ENCODE data around the gene TRIM59.

The TRIM59 gene

GRCh38 chr3:160480931-160481330 is 31.3 kb upstream of the TRIM59 start:
- TF ChIP-seq POLR2AphosphoS5 (IDR thresholded peaks at IDR 0.05; ENCODE audit: low read depth) = no peak
- no peak for TF ChIP-seq SPI1 (IDR thresholded peaks at IDR 0.05; ENCODE audit: borderline replicate concordance, low read depth)
- TF ChIP-seq GABPA (IDR thresholded peaks at IDR 0.05; ENCODE audit: low read depth) = no peak
- no peak for TF ChIP-seq REST (IDR thresholded peaks at IDR 0.05; ENCODE audit: insufficient replicate concordance, low read depth)
- no peak for TF ChIP-seq CTCF (IDR thresholded peaks at IDR 0.05; ENCODE audit: insufficient read depth, low read length)
- H3K27me3 ChIP-seq (ENCODE audit: insufficient read depth, poor library complexity, severe bottlenecking) = no peaks in the 10 kb centered on the region
- no peak overlapping the region for H3K27ac ChIP-seq (replicated peaks)
- DNase-seq (ENCODE audit: low read depth in 1 of 2, low spot score in 1 of 2) = no peak
- H3K4me3 ChIP-seq (replicated peaks; ENCODE audit: insufficient read depth, low read length) = no peak overlapping the region

- TF ChIP-seq REST (IDR thresholded peaks at IDR 0.05; ENCODE audit: insufficient replicate concordance, low read depth) = no peak
- TF ChIP-seq SPI1 (IDR thresholded peaks at IDR 0.05; ENCODE audit: borderline replicate concordance, low read depth) = no peak
- no peak for DNase-seq (ENCODE audit: low read depth in 1 of 2, low spot score in 1 of 2)
Observed at GRCh38 chr3:160479376-160479775, 29.8 kb upstream of the TRIM59 start.

GRCh38 chr3:160478338-160478737 is 28.8 kb upstream of the TRIM59 start:
- H3K27me3 ChIP-seq (ENCODE audit: insufficient read depth, poor library complexity, severe bottlenecking) = no peaks in the 10 kb centered on the region
- H3K4me3 ChIP-seq (replicated peaks; ENCODE audit: insufficient read depth, low read length) = no peak overlapping the region
- DNase-seq (ENCODE audit: low read depth in 1 of 2, low spot score in 1 of 2) = no peak
- H3K27ac ChIP-seq (replicated peaks) = no peak overlapping the region
- TF ChIP-seq GABPA (IDR thresholded peaks at IDR 0.05; ENCODE audit: low read depth) = no peak
- TF ChIP-seq SPI1 (IDR thresholded peaks at IDR 0.05; ENCODE audit: borderline replicate concordance, low read depth) = no peak
- TF ChIP-seq POLR2AphosphoS5 (IDR thresholded peaks at IDR 0.05; ENCODE audit: low read depth) = no peak

More at GRCh38 chr3:160479376-160479775, 29.8 kb upstream of the TRIM59 start:
- Histone ChIP-seq H3K4me3 (replicated peaks; ENCODE audit: insufficient read depth, low read length) (no peak overlapping the region), H3K27ac (replicated peaks) (no peak overlapping the region), H3K27me3 (ENCODE audit: insufficient read depth, poor library complexity, severe bottlenecking) (no peaks in the 10 kb centered on the region)

GRCh38 chr3:160477750-160478149 is 28.2 kb upstream of the TRIM59 start:
- Histone ChIP-seq H3K27ac (replicated peaks) (no peak overlapping the region), H3K27me3 (ENCODE audit: insufficient read depth, poor library complexity, severe bottlenecking) (no peaks in the 10 kb centered on the region), H3K4me3 (replicated peaks; ENCODE audit: insufficient read depth, low read length) (no peak overlapping the region)
- no peak for TF ChIP-seq CTCF (IDR thresholded peaks at IDR 0.05; ENCODE audit: insufficient read depth, low read length)
- TF ChIP-seq GABPA (IDR thresholded peaks at IDR 0.05; ENCODE audit: low read depth) = no peak
- no peak for TF ChIP-seq SPI1 (IDR thresholded peaks at IDR 0.05; ENCODE audit: borderline replicate concordance, low read depth)
- TF ChIP-seq POLR2AphosphoS5 (IDR thresholded peaks at IDR 0.05; ENCODE audit: low read depth) = no peak
- TF ChIP-seq REST (IDR thresholded peaks at IDR 0.05; ENCODE audit: insufficient replicate concordance, low read depth) = no peak
- no peak for DNase-seq (ENCODE audit: low read depth in 1 of 2, low spot score in 1 of 2)
